ENCODE results near the gene BEND7.

The BEND7 gene

DNA sequence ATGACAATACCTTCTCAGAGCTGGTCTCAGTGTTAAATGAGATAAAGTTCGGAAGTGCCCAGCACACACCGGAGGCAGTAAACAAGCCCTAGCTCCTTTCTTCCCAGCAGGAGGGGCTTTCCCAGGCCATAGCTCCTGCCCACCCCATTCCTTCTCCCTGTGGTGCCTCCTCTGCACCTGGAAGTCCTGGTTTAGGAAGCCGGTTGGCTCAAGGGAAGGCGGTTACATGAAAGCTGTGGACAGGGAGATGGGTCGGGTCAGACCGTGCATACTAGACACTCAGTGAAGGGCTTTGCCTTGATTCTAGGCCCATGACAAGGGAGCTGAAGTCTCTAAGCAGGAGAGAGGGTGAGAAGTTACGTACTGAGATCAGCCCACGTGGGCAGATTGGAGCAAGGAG, 8.6 kb downstream of the BEND7 start:
- DNase-seq, result no peak

DNA sequence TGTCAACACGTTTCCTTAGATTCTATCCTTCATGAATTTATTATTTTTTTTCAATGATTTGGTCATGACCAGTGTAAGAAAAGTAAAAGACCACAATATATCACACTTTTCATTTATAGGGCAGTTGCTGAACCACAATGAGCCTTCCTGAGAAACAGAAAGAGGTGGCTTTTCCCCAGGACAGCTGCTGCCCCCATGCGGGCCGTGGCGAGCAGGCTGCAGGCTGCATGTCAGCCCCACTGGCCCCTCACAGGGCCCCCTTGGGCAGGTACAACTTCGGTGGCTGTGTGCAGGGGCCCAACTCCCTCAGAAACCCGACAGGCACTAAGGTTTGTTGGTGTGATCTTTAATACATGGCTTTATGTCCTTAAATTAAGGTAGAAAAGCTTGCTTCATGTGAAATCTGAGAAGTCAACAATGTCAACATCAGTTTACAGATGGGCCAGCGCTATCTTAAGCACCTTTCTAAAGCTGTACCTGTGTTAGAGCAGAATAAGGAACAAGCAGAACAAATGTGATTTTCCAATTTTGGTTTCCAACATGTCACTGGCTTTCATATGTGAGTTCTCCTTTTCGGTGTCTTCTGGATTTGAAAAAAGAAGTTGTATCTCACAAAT, 10.6 kb downstream of the BEND7 start:
- DNase-seq, result no peak

DNA sequence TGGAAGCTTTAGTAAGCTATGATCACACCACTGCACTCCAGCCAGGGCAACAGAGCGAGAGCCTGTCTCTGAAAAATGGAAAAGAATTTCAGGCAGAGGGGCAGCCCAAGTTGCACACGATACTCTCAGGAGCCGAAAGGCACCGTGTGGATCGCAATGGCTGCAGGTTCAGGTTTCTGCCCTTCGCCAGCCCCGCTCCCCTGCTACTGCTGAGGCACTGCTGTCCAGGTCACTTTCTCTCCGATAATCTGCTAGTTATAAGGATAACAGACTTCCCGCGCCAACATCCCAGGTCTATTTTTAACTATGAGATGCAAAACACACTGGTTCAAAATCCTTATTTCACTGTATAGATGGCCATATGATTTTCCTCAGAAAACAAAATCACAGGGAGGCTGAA, 11.1 kb downstream of the BEND7 start:
- no peak for DNase-seq

DNA sequence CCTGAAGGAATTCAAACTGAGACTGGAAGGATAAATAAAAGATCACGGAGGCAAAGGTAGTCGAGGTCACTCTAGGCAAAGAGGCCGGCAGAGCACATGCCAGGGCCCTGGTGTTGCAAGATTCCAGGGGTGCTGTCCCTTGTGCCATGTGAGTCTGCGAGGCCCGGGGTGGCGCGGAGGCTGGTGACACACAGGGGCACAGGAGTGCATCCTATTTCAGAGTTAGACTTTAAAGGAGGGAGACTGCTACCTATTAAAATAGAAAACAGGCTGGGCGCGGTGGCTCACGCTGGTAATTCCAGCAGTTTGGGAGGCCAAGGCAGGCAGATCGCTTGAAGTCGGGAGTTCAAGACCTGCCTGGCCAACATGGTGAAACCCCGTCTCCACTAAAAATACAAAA, 12.6 kb downstream of the BEND7 start:
- DNase-seq, result no peak

DNA sequence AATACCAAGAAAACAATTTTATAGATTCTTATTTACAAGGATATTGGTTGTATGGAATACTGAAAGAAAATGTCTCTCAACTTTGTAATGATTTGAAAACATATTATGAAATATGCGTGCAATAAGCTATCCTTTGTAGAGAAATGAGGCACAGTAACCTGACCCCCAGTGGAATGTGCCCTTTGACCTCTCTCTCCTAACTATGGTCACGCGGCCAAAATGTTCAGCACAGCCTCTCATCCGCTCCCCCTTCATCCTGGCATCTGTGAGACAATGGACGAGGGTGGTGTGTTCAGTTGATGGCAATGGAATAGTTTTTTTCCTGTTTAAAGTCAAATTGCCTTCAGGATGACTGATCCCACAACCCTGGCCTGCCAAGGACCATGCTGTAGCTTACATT, 13.3 kb downstream of the BEND7 start:
- DNase-seq, result no peak

DNA sequence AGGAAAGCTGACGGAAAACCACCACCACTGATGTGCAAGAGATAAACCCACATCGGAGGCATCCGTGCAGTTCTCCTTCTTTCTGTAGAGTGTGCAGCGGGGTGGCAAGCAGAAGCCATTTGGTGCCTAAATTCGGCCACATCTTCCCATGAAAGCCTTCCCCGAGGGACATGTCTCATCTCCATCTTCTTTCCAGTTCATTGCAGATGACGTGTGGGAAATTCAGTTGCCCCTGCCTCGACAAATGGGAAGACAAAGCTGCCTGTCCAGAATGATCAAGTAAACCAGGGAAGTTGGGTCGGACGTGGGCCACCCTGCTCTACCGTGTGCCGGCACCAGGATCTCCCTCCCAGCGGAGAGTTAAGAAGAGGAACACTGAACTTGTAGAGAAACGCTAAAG, 14.5 kb downstream of the BEND7 start:
- no peak for DNase-seq

DNA sequence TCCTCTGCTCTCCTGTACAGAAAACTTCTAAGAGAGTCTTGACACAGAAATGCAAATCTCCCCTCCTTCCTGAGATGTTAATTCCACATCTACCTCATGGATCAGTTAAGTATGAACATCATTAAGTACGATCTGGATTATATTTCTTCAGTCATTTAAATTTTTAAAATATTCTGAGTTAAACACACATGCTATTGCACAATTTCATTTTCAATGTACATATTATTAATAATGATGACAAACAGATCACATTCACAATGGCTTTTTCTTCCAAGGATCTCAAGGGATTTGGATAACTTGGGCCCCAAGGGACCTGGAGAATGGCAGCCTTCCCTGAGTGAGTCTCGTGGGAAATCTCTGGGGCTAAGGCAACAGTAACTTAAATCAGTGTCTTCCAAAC, 16.2 kb downstream of the BEND7 start:
- DNase-seq, result no peak

DNA sequence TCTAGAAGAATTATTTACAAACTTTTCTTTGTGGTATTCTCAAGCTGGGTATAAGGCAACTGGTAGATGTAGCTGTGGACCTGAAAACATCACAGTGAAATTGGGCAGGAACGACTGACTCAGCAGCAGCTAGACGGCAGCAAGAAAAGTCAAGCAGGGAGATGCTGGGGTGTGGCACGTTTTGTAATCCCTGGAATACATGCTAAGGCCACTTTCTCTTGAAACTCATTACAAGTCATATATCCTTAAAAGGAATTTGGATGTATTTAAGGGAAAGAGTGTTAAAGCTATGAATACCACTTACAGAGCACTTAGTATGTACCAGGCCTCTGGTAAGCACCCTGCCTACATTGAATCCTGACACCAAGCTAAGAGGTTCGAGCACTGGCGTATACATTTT, 17.4 kb downstream of the BEND7 start:
- DNase-seq, result no peak

DNA sequence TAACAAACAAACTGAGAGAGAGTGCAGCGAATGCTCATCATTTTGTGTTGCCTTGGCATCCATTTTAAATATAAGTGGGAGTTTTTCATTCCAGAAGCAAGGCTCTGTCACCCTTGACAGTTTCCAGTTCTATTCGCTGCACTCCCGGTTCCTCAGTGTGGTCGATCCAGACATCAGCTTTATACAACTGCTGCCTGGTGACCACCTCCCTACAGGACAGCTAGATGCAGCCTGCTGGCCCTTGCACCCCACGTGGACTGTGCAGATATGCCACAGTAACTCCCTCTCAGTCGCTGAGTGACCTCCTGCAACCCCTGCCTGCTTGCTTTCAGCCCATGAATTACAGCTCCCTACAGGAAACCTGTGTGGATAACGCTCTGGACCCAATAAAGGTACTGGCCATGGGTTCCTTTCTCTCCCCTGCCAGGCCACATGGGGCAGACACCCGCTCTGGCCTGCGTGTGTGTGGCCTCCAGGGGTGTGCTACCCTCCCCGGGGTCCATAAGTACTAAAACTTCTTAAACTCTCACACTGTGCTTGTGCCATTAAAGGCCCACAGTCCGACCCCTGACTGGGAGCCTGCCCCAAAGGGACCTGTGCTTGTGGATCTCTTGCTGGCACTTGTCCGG, 23.6 kb downstream of the BEND7 start:
- DNase-seq, result no peak

DNA sequence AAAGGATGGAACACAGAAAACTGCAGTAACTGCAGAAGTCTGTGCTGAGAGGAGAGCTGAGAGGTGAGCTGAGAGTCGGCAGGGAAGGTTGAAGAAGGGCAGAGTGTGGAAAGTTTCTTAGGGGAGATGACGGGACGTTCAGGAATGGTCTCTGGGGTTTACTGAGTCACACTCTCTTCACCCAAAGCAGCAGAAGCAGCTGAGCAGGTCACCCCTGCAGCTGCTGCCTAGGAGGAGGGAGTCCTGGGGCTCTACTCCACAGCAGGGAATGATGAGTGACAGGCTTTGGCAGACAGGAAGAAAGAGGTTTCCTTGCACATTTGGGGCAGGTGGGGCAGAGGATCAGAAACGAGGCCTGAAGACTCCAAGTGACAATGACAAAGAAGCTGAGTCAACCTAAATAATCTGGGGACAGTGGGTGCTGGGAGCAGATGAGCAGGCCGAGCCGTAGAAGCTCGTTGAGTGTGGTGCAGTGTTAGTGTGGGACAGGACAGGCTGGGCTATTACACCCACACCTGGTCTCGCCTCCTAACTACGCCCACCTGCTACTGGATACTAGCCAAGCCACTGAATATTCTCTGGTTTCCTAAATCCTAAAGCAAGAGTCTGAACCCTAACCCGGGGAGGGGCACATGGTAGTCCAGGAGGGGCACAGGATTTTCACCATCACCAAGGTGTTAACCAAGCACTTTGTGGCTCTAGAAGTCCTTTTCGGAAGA, 24.9 kb downstream of the BEND7 start:
- no peak for DNase-seq

DNA sequence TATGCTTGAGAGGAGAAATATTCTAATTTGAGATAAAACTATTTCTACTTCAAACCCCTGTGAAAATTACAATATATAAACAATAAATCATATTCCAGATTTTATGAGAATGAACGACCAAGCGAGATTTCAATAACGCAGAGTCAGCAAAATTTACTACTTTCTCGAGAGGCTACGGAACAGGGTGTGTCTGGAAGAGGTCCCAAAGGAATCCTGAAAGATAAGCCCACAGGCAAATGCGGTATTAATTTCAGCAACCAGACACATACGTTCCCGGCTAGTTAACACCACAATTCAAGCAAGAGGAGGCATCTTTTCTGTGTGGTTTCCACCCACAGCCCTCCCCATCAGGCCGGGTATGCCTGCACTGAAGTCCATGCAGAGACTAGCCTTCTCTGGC, 26.4 kb downstream of the BEND7 start:
- DNase-seq, result no peak

DNA sequence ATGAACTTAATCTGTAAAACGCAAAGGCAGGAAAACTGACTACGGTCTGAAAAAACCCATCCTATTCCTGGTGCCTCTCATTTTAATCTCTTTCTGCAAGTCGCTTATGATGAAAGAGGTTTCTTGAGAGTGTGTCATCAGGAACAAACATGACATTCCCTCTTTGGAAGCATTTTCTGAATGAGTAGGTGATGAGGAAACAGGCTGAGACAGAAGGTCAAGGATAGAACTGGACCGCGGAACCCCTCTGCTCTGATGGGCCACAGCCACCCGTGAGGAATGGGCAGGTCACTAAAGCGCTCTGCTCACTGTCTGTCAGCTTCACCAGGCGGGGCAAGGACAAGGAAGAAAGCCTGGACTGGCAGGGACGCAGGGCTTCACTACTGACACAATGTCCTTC, 28.6 kb downstream of the BEND7 start:
- DNase-seq, result no peak

DNA sequence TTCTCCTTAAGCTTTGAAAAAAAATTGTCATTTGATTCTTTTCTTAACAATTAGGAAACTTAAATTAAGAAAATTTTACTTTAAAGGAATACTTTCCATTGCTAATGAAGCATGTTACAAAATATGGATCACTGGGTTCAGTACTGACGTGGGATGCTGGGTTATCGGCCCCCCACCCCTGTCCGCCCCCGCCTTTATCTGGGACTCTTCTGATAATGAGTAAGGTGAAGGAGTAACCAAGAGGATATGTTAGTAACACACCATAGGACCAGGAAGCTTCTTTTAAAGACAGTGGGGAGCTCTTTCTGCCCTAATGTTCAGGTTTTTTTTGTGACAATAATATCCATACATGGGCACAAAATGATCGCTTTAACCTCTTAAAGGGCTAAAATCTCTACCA, 29.7 kb downstream of the BEND7 start:
- no peak for DNase-seq

DNA sequence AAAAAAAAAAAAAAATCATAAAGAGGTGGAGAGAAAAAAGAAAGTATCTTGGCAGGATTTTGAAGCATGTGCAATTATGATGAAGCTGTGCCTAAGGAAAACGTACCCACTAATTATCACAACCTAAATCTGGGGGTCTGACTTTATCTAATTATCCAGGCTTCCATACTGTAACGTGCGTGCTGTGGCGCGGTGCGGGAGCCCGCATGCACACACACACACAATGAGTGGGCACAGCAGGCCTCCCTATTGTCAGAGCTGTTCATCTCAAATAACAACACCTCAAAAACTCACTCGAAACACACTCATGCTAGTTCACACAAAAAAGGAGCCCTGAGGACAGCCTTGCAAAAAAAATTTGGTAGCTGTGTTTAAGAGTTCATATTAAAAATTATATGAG, 31.9 kb downstream of the BEND7 start:
- DNase-seq, result no peak

DNA sequence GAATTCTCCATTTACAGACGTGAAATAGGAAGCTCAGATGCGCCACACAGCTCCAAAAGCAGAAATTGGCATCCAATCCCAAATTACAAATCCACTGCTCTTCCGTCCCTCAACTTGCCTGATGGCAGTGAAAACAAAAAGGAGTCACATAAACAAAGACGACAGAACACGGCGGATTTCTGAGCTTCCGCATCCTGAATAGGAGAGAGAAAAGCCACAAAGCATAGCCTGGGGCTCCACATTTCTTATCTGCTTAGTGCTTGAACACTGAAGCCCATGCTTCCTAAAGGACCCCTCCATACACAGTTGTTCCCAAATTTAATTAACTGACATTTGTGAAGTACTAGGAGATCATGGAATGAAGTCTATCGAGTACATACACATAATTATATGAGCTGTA, 32.6 kb downstream of the BEND7 start:
- no peak for DNase-seq

DNA sequence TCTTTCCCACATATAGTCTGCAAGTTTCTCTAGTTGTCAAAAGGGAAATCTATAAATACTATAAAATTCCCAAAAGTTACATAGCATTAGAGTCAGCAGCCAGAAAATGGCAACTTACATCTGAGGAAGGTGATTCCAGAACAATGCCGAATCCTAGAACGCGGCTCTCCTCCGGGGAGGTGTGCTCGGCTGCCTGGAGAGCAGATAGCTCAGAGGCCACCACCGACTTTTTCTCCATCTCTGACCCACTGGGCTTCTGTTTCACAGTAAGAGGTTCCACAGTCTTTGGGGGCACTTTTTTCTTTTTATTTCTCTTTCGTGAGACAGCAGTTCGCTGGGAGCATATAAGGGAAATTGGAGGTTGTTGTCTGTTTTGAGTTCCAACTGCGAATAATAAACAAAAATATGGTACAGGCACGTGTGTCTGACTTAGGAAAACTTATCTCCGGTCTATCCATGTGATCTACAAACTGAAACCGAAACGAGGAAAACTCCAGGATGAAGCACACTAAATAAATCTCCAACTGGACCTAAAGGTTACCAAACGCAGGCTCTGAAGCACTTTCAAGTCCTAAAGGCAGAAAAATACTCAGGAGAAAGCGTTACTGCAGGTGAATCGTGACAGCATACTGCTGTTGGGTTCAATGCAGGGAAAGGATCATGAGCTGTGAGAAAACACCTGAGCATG, 36.2 kb downstream of the BEND7 start:
- DNase-seq, result no peak

DNA sequence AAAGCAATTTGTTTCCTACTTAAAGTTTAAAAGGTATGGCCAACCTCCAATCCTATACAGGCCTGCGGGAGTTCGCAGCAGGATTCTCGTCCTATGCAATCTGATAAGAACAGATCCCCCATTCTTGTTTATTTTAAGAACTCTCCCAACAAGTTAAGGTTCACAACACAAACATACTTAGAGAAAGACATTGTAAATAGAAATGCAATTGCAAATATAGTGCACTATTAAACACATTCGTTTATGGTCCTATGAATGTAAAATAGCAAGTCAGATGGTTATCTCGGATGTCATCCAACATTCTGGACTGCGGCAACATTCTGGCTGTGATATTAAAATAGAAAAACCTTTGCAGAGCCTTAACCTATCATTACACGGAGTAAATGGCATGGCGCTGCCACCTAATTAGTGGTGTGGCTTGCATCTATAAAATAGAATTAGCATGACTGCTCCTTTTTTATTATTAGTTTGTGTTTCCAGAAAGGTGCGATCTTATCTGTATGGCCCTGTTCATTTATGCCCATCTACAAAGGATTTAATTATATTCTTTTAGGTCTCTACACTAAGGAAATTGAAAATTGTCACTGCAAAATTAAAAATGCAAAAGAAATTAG, 37.0 kb downstream of the BEND7 start:
- DNase-seq, result no peak

DNA sequence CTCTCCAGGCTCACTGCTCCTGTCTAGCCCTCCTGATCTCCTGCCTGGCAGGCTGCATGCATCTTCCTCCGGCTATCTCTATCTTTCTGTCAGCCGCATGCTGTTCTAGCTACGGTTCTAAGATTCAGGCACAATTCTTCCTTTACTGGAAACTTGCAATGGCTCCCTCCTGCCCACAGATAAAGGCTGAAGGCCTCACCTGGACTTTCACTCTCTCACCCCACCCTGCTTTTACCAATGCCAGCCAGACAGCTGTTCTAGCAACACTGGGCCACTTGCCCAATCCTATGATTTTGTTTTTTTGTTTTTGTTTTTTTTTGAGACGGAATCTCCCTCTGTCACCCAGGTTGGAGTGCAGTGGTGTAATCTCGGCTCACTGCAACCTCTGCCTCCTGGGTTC, 38.3 kb downstream of the BEND7 start:
- DNase-seq, result no peak

DNA sequence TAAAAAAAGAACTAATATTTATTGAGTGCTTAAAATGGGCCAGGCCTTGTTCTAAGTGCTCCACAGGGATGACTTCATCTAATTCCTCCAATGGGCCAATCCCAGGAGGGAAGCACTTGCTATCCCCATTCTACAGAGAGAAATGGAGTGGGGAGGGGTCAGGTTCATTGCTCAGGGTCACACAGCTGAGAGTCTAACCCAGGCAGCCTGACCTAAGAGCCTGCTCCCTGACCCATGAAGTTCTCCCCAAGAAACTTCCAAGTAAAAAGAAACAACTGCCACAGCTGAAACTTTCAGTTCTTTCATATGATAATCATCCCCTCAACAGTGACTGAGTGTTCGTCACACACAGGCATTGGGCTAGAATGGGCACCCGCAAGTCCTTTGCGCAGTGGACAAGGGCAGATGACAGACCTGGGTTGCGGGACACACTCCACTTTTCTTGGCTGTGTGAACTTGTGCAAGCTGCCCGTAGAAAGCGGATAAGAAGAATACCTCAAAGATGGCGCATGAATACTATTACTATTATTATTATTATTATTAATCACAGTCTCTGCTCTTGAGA, 39.7 kb downstream of the BEND7 start:
- DNase-seq, result no peak

DNA sequence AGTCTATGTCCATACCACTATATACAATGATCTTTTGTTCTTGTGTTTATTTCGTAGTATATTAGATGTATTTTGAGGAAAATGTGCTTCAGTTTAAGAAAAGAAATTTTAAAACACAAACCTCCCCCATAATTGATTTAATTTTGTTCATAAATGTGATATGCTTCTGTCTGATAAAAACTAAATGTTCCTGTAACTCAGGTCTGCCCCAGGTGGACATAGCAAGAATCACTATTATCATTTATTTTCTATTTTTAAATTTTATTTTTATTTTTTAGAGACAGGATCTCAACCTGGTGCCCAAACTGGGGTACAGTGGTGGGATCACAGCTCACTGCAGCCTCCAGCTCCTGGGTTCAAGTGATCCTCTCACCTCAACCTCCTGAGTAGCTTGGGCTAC, 43.2 kb downstream of the BEND7 start:
- DNase-seq, result no peak

DNA sequence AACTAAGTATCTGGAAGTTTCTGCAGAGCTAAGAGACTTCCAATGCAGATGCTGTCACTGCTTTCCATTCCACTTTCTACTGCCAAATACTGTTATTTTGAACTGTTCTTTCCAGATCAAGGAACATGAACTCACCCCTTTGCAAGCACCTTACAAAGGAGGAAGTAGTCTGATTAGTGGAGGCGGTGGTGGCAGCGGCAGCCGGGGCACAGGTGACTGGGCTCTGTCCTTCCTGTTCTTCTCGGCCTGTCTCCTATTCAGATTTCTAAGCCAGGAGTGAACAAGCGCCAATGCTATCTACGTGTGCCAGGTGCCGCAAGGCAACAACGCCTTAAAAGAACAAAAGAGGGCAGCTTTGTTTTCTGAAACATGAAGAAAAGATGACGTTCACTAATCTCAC, 44.9 kb downstream of the BEND7 start:
- no peak for DNase-seq

DNA sequence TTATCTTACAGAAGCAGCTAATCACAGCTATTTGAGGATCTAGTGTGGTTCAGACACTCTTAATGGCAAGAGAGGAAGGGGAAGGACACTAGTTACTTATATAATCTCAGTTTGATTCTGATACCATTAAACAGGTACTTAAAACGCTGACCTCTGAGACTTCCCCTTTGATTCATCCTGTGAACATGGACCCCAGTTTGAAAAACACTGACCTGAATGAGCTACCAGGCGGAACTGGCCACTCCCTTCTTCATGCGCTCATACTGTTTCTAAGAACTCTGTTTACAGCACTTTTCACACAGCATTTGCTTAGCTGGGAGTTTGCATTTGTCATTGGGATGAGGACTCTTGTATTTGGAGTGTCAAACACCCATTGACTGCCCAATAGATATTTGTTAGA, 45.7 kb downstream of the BEND7 start:
- DNase-seq, result no peak

DNA sequence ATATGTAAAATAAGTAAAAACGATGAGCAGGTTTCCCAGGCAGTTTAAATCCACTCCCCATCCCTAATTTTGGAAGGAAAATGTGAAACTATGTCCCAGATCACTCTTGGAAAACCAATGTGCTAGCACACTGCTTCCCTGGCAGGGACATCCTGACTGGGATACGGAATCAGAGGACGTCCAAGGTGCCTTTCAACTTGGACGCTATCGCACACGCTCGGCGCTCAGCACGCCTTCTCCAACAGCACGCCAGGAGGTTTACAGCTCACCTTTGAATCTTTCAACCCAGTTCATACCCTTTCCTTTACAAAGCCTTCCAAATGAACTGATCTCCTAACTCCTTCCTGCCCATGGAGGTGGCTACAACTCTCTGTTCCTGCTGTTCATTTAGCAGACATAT, 47.1 kb downstream of the BEND7 start:
- DNase-seq, result no peak
